Muscle of leg (tissue), 11 donors: Measurements from ENCODE around the gene RIPPLY3. TPM values are rescaled to one million over a fixed set of nuclear protein-coding genes. Genes with fewer than 3 reads are reported as not detected.
A peak's percentile ranks its signal among the peaks of the same experiment; 100 is the strongest.

Experiments
- DNase-seq: peaks from one replicate; pipeline ENCODE4 v3.0.0; 2013
- H3K27ac ChIP-seq: one replicate; pipeline ENCODE4 v1.5.1; 2013; ENCODE audit warnings: mild to moderate bottlenecking, low read length, control low read depth
- H3K27me3 ChIP-seq: one replicate; pipeline ENCODE4 v1.6.1; 2013; ENCODE audit warnings: low read length; ENCODE audit not compliant: control insufficient read depth, insufficient read depth
- H3K36me3 ChIP-seq: one replicate; pipeline ENCODE4 v1.6.1; 2013; ENCODE audit warnings: low read length; ENCODE audit not compliant: control insufficient read depth, insufficient read depth
- H3K4me1 ChIP-seq: one replicate; pipeline ENCODE4 v1.6.1; 2013; ENCODE audit warnings: low read length; ENCODE audit not compliant: control insufficient read depth, insufficient read depth
- H3K4me3 ChIP-seq: one replicate; pipeline ENCODE4 v1.5.1; 2013; ENCODE audit warnings: low read length, control low read depth
- H3K9me3 ChIP-seq: replicated peaks from 2 replicates; pipeline ENCODE4 v1.6.1; 2013; ENCODE audit warnings: low read depth, low read length; ENCODE audit not compliant: control insufficient read depth
- WGBS: methylation state at CpG from one replicate; pipeline ENCODE4 v1.1.5; 2013; ENCODE audit warnings: missing lambda C conversion rate; ENCODE audit not compliant: insufficient coverage; 5-methylcytosine and 5-hydroxymethylcytosine counted together
- polyA plus RNA-seq, 8 donors: library from polyadenylated mRNA; unstranded; fragments of 120-200 nt; gene quantifications; one replicate each; pipeline versions ENCODE4 v1.2.1 to v1.2.3, GENCODE V29; 2013; ENCODE audit warnings: inconsistent platforms in 1 of 8, low replicate concordance in 1 of 8; ENCODE audit not compliant: insufficient read length in 8 of 8, insufficient read depth in 1 of 8
- total RNA-seq: library from RNA; stranded (reverse); fragments of 120-200 nt; gene quantifications from one replicate; pipeline ENCODE4 v1.2.4, GENCODE V29; 2013

Gene RIPPLY3
- total and polyA plus RNA-seq, 9 donors = 0.09 to 0.50 (median 0.17) TPM

GRCh38 chr21:37060296-37060695 lies 53.8 kb downstream of the RIPPLY3 start:
- H3K4me3 ChIP-seq = no peak overlapping the region

GRCh38 chr21:37061926-37062592 lies 55.6 kb downstream of the RIPPLY3 start:
- H3K4me3 ChIP-seq = no peak overlapping the region
- no peaks in the 10 kb centered on the region for H3K9me3 ChIP-seq
- WGBS = no CpG with 5 or more reads among the region's 7 CpGs
- H3K27me3 ChIP-seq = no peaks in the 10 kb centered on the region
- no peak overlapping the region for H3K27ac ChIP-seq
- peaks cover 2% of the 10 kb centered on the region for H3K36me3 ChIP-seq
- DNase-seq = no peak
- peaks cover 15% of the 10 kb centered on the region for H3K4me1 ChIP-seq

More at GRCh38 chr21:37060296-37060695, 53.8 kb downstream of the RIPPLY3 start:
- Histone ChIP-seq H3K4me1 (peaks cover 15% of the 10 kb centered on the region), H3K9me3 (no peaks in the 10 kb centered on the region), H3K27ac (peak overlapping the region; percentile 88), H3K27me3 (no peaks in the 10 kb centered on the region), H3K36me3 (peaks cover 2% of the 10 kb centered on the region)
- peak; percentile 91 for DNase-seq
- WGBS = 57% methylated on average over 1 of the region's 1 CpG

GRCh38 chr21:37062593-37062935 lies 56.1 kb downstream of the RIPPLY3 start:
- no peak for DNase-seq
- Histone ChIP-seq H3K4me1 (peaks cover 15% of the 10 kb centered on the region), H3K36me3 (peaks cover 2% of the 10 kb centered on the region), H3K27me3 (no peaks in the 10 kb centered on the region), H3K4me3 (no peak overlapping the region), H3K27ac (no peak overlapping the region), H3K9me3 (no peaks in the 10 kb centered on the region)
- WGBS = 85% methylated on average over 4 of the region's 6 CpGs

GRCh38 chr21:37063433-37063832 lies 56.9 kb downstream of the RIPPLY3 start:
- no CpG with 5 or more reads among the region's 1 CpG for WGBS

GRCh38 chr21:37064841-37065240 lies 58.3 kb downstream of the RIPPLY3 start:
- Histone ChIP-seq H3K27ac (no peak overlapping the region), H3K27me3 (no peaks in the 10 kb centered on the region), H3K9me3 (no peaks in the 10 kb centered on the region), H3K4me3 (no peak overlapping the region), H3K4me1 (peaks cover 12% of the 10 kb centered on the region), H3K36me3 (peaks cover 11% of the 10 kb centered on the region)
- DNase-seq = no peak

More at GRCh38 chr21:37063433-37063832, 56.9 kb downstream of the RIPPLY3 start:
- no peak for DNase-seq
- no peaks in the 10 kb centered on the region for H3K27me3 ChIP-seq
- H3K4me3 ChIP-seq = no peak overlapping the region
- no peak overlapping the region for H3K27ac ChIP-seq
- peaks cover 14% of the 10 kb centered on the region for H3K4me1 ChIP-seq
- no peaks in the 10 kb centered on the region for H3K9me3 ChIP-seq
- H3K36me3 ChIP-seq = peaks cover 5% of the 10 kb centered on the region

- H3K27me3 ChIP-seq = no peaks in the 10 kb centered on the region
- no CpG with 5 or more reads among the region's 9 CpGs for WGBS
- no peak overlapping the region for H3K4me3 ChIP-seq
- no peak for DNase-seq
- no peaks in the 10 kb centered on the region for H3K9me3 ChIP-seq
- peaks cover 4% of the 10 kb centered on the region for H3K4me1 ChIP-seq
- H3K36me3 ChIP-seq = peaks cover 13% of the 10 kb centered on the region
- H3K27ac ChIP-seq = no peak overlapping the region
Measured at GRCh38 chr21:37065561-37066177, 59.2 kb downstream of the RIPPLY3 start.

Other genes with a start within 250 kb of the RIPPLY3 start
- gene HLCS, start 40.0 kb upstream of the RIPPLY3 start, total RNA-seq = 12.8 TPM
- 10 to 100 TPM in 7 of 8 donors, 1 to 10 TPM in 1; 8.4 to 13.4 (median 13.0) TPM for gene HLCS, start 40.0 kb upstream of the RIPPLY3 start, polyA plus RNA-seq
- 23.1 TPM for gene PIGP, start 66.4 kb downstream of the RIPPLY3 start, total RNA-seq
- 10 to 100 TPM; 17.7 to 36.7 (median 25.0) TPM for gene PIGP, start 66.4 kb downstream of the RIPPLY3 start, polyA plus RNA-seq
- 202 TPM for gene TTC3, start 66.6 kb downstream of the RIPPLY3 start, total RNA-seq
- 100 to 1,000 TPM in 6 of 8 donors, 10 to 100 TPM in 2; 86.4 to 164 (median 135) TPM for gene TTC3, start 66.6 kb downstream of the RIPPLY3 start, polyA plus RNA-seq